Neural cell (in vitro differentiated cells): Measurements from ENCODE around the gene PPP4R2. TPM values are rescaled to one million over a fixed set of nuclear protein-coding genes. Genes with fewer than 3 reads are reported as not detected.

ENCODE experiments used
- H2AFZ ChIP-seq: fragments of 200-600, 300-800 bp; sonication (generic), shearing (Covaris generic); 2 replicates; pipeline ENCODE4 v1.6.0; 2014; ENCODE audit warnings: low read depth, mild to moderate bottlenecking, antibody characterized with exemption, low read length, moderate library complexity
- H3F3A ChIP-seq: fragments of 200-600 bp; shearing (Covaris generic); 2 replicates; pipeline ENCODE4 v1.6.1; 2016; ENCODE audit warnings: mild to moderate bottlenecking, moderate library complexity, mixed read lengths, antibody characterized with exemption, low read length; ENCODE audit not compliant: insufficient read depth, poor library complexity, severe bottlenecking
- H3K27ac ChIP-seq: fragments of 200-600, 300-800 bp; sonication (generic), shearing (Covaris generic); 2 replicates; pipeline ENCODE4 v1.5.1; 2014; ENCODE audit warnings: mild to moderate bottlenecking, low read length, moderate library complexity
- H3K27me3 ChIP-seq: fragments of 300-800, 200-600 bp; sonication (generic), shearing (Covaris generic); 2 replicates; pipeline ENCODE4 v1.6.0; 2014; ENCODE audit warnings: mild to moderate bottlenecking, low read depth, low read length, moderate library complexity; ENCODE audit not compliant: insufficient read depth
- H3K36me3 ChIP-seq: fragments of 300-800, 200-600 bp; sonication (generic), shearing (Covaris generic); 2 replicates; pipeline ENCODE4 v1.5.1; 2014; ENCODE audit warnings: mild to moderate bottlenecking, antibody characterized with exemption, low read length, moderate library complexity; ENCODE audit not compliant: insufficient read depth
- H3K4me2 ChIP-seq: fragments of 300-800, 200-600 bp; sonication (generic), shearing (Covaris generic); 2 replicates; pipeline ENCODE4 v1.6.0; 2014; ENCODE audit warnings: mild to moderate bottlenecking, low read length
- H3K4me3 ChIP-seq: fragments of 300-800, 200-600 bp; sonication (generic), shearing (Covaris generic); 2 replicates; pipeline ENCODE4 v1.5.1; 2014; ENCODE audit warnings: mild to moderate bottlenecking, low read length, moderate library complexity
- H3K79me2 ChIP-seq: fragments of 200-600 bp; shearing (Covaris generic); replicated peaks from 2 replicates; pipeline ENCODE4 v1.6.0; 2014; ENCODE audit warnings: mild to moderate bottlenecking, low read length, moderate library complexity; ENCODE audit not compliant: insufficient read depth
- H3K9ac ChIP-seq: fragments of 300-800, 200-600 bp; sonication (generic), shearing (Covaris generic); 2 replicates; pipeline ENCODE4 v1.6.1; 2016; ENCODE audit warnings: mild to moderate bottlenecking, low read length, mixed read lengths
- H3K9me2 ChIP-seq: fragments of 200-600 bp; shearing (Covaris generic); 2 replicates; pipeline ENCODE4 v1.6.1; 2016; ENCODE audit warnings: mild to moderate bottlenecking, low read length, mixed read lengths; ENCODE audit not compliant: insufficient read depth
- H3K9me3 ChIP-seq: fragments of 200-600, 300-800 bp; sonication (generic), shearing (Covaris generic); 2 replicates; pipeline ENCODE4 v1.6.1; 2016; ENCODE audit warnings: mild to moderate bottlenecking, mixed run types, low read length, moderate library complexity, mixed read lengths
- H4K20me1 ChIP-seq: fragments of 200-600 bp; shearing (Covaris generic); 2 replicates; pipeline ENCODE4 v1.6.1; 2016; ENCODE audit warnings: mild to moderate bottlenecking, mixed run types; ENCODE audit not compliant: insufficient read depth
- CTCF ChIP-seq: fragments of 450-650 bp; IDR thresholded peaks from 2 replicates; pipeline ENCODE4 v1.5.1; 2014; ENCODE audit warnings: antibody characterized with exemption, mild to moderate bottlenecking, moderate library complexity; ENCODE audit not compliant: poor library complexity, severe bottlenecking
- EP300 ChIP-seq: fragments of 450-650 bp; conservative IDR thresholded peaks from 2 replicates; pipeline ENCODE4 v1.6.1; 2014; ENCODE audit warnings: antibody characterized with exemption, mild to moderate bottlenecking, moderate library complexity; ENCODE audit not compliant: poor library complexity, severe bottlenecking
- EZH2 ChIP-seq: fragments of 200-600, 300-800 bp; shearing (Covaris generic), sonication (generic); IDR thresholded peaks from 2 replicates; pipeline ENCODE4 v1.6.1; 2014; ENCODE audit warnings: antibody characterized with exemption, low read length, borderline replicate concordance, mild to moderate bottlenecking; ENCODE audit not compliant: insufficient read depth, poor library complexity, severe bottlenecking
- MXI1 ChIP-seq: fragments of 450-650 bp; conservative IDR thresholded peaks from 2 replicates; pipeline ENCODE4 v1.6.1; 2014; ENCODE audit warnings: antibody characterized with exemption, mild to moderate bottlenecking; ENCODE audit not compliant: poor library complexity, severe bottlenecking
- POLR2AphosphoS5 ChIP-seq: IDR thresholded peaks from 2 replicates; pipeline ENCODE4 v1.6.1; 2012
- RAD21 ChIP-seq: fragments of 450-650 bp; conservative IDR thresholded peaks from 2 replicates; pipeline ENCODE4 v1.6.1; 2014; ENCODE audit warnings: antibody characterized with exemption, mild to moderate bottlenecking, moderate library complexity
- REST ChIP-seq: IDR thresholded peaks from 2 replicates; pipeline ENCODE4 v1.6.1; 2012; ENCODE audit warnings: borderline replicate concordance
- SMC3 ChIP-seq: fragments of 450-650 bp; conservative IDR thresholded peaks from 2 replicates; pipeline ENCODE4 v1.6.1; 2014; ENCODE audit warnings: antibody characterized with exemption, mild to moderate bottlenecking, moderate library complexity; ENCODE audit not compliant: poor library complexity
- TAF1 ChIP-seq: IDR thresholded peaks from 2 replicates; pipeline ENCODE4 v1.6.1; 2012; ENCODE audit warnings: low read depth
- polyA plus RNA-seq: library from polyadenylated mRNA; depleted of rRNA; stranded (reverse); fragments of >200 nt; gene quantifications from 2 replicates; pipeline ENCODE4 v1.2.3, GENCODE V29; 2014

Gene PPP4R2
- polyA plus RNA-seq, 1 donor from 2014 or later = 65.5 TPM

GRCh38 chr3:73026760-73027113, 30.1 kb downstream of the PPP4R2 start:
- Histone ChIP-seq H4K20me1 (no peaks in the 10 kb centered on the region), H3K4me3 (no peak overlapping the region), H3K79me2 (peaks cover 97% of the 10 kb centered on the region), H3F3A (no peaks in the 10 kb centered on the region), H3K36me3 (no peaks in the 10 kb centered on the region), H2AFZ (no peak overlapping the region), H3K9me2 (no peaks in the 10 kb centered on the region), H3K9ac (no peak overlapping the region), H3K4me2 (no peak overlapping the region), H3K27ac (no peak overlapping the region), H3K27me3 (no peaks in the 10 kb centered on the region), H3K9me3 (no peaks in the 10 kb centered on the region)
- TF ChIP-seq POLR2AphosphoS5 = no peak
- TF ChIP-seq RAD21 = no peak
- TF ChIP-seq SMC3 = no peak
- TF ChIP-seq TAF1 = no peak
- TF ChIP-seq MXI1 = no peak
- TF ChIP-seq EZH2 = no peak
- TF ChIP-seq REST = no peak
- TF ChIP-seq EP300 = no peak
- TF ChIP-seq CTCF = no peak

GRCh38 chr3:73028803-73029202, 32.2 kb downstream of the PPP4R2 start:
- Histone ChIP-seq H3K9ac (no peak overlapping the region), H2AFZ (no peak overlapping the region), H4K20me1 (no peaks in the 10 kb centered on the region), H3K27me3 (no peaks in the 10 kb centered on the region), H3K9me2 (no peaks in the 10 kb centered on the region), H3K4me3 (no peak overlapping the region), H3K9me3 (no peaks in the 10 kb centered on the region), H3K36me3 (no peaks in the 10 kb centered on the region), H3K27ac (no peak overlapping the region), H3K4me2 (no peak overlapping the region), H3K79me2 (peaks cover 94% of the 10 kb centered on the region), H3F3A (no peaks in the 10 kb centered on the region)
- TF ChIP-seq EP300 (no peak), POLR2AphosphoS5 (no peak), MXI1 (no peak), REST (no peak), SMC3 (no peak), EZH2 (no peak), CTCF (no peak), RAD21 (no peak), TAF1 (no peak)
